GM21576 (cell line): ENCODE results near the gene CUEDC1.

Experiments used
- ATAC-seq: cut with Tn5 transposase; IDR thresholded peaks from one replicate; pipeline ENCODE4 v1.9.1; 2021; ENCODE audit warnings: mild to moderate bottlenecking, moderate library complexity; ENCODE audit not compliant: unreplicated experiment

The CUEDC1 gene

GRCh38 chr17:57902117-57902799 is 53.0 kb downstream of the CUEDC1 start:
- peak; percentile 43 for ATAC-seq

GRCh38 chr17:57900991-57901743 is 54.0 kb downstream of the CUEDC1 start:
- ATAC-seq: no peak

- no peak for ATAC-seq
Measured at GRCh38 chr17:57899822-57900221, 55.4 kb downstream of the CUEDC1 start.

- ATAC-seq: no peak
Measured at GRCh38 chr17:57899391-57899790, 55.8 kb downstream of the CUEDC1 start.

GRCh38 chr17:57898487-57899311 is 56.5 kb downstream of the CUEDC1 start:
- no peak for ATAC-seq

- no peak for ATAC-seq
Measured at GRCh38 chr17:57895382-57896060, 59.7 kb downstream of the CUEDC1 start.

GRCh38 chr17:57894848-57895247 is 60.4 kb downstream of the CUEDC1 start:
- no peak for ATAC-seq

- no peak for ATAC-seq
Measured at GRCh38 chr17:57892820-57893595, 62.2 kb downstream of the CUEDC1 start.

GRCh38 chr17:57892146-57892819 is 62.9 kb downstream of the CUEDC1 start:
- no peak for ATAC-seq

GRCh38 chr17:57890857-57891232 is 64.4 kb downstream of the CUEDC1 start:
- no peak for ATAC-seq

GRCh38 chr17:57889892-57890856 is 65.0 kb downstream of the CUEDC1 start:
- no peak for ATAC-seq

- no peak for ATAC-seq
Measured at GRCh38 chr17:57889252-57889651, 66.0 kb downstream of the CUEDC1 start.

GRCh38 chr17:57888311-57889216 is 66.6 kb downstream of the CUEDC1 start:
- no peak for ATAC-seq

GRCh38 chr17:57887161-57887560 is 68.1 kb downstream of the CUEDC1 start:
- no peak for ATAC-seq

GRCh38 chr17:57886020-57886419 is 69.2 kb downstream of the CUEDC1 start:
- no peak for ATAC-seq

- ATAC-seq: no peak
Measured at GRCh38 chr17:57885148-57885915, 69.9 kb downstream of the CUEDC1 start.
